ENCODE results near the gene IQCH.

- TF ChIP-seq RAD21 (conservative IDR thresholded peaks at IDR 0.05 in 1 of 2, IDR thresholded peaks at IDR 0.05 in 1 of 2) (no peak), CHD4 (IDR thresholded peaks at IDR 0.05; ENCODE audit: borderline replicate concordance) (no peak), MYC (IDR thresholded peaks at IDR 0.05; ENCODE audit: borderline replicate concordance, low read length) (no peak), POLR2AphosphoS2 (conservative IDR thresholded peaks at IDR 0.05; ENCODE audit: low read length) (no peak), CTCF (IDR thresholded peaks at IDR 0.05) (no peak), MAX (IDR thresholded peaks at IDR 0.05) (no peak), JUN (IDR thresholded peaks at IDR 0.05) (no peak)
These were observed 53.5 kb downstream of the IQCH start for GRCh38 chr15:67307889-67308597.

All from A549 (cell line).